ENCODE measurements around the gene PCYT1A. TPM values are rescaled to one million over a fixed set of nuclear protein-coding genes. Genes with fewer than 3 reads are reported as not detected.

PCYT1A gene
- total RNA-seq, 1 experiment from 2014 or later = 52.2 TPM

DNA sequence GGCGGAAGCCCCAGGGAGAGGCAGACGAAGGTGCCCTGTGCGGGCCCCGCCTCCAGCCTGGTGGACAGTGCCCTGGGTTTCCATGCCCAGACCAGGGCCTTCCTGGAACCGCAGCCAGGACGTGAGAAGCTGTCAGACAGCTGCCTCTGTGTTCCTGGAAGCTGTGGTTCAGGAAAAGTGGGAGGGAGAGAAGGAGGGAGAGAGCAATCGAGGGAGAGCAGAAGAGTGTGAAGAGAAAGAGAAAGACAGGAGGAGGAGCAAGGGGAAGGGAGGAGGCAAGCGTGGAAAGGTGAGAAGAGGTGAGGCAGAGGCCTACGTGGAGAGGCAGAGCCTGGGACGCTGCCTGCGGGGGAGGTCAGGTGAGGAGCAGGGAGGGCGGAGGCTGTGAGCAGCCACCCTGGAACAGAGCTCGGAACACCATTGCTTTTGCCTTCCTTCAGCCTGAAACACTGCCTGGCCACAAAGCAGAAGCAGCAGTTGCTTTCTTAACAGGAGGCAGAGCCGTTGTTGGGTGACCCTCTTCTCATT is 94.9 kb downstream of the PCYT1A start:
- Mint-ChIP-seq H3K4me1 (ENCODE audit: low read depth, unreplicated experiment) (no peaks in the 10 kb centered on the region), H3K27me3 (ENCODE audit: insufficient read depth, unreplicated experiment) (no peaks in the 10 kb centered on the region), H3K27ac (ENCODE audit: unreplicated experiment) (no peak overlapping the region), H3K9me3 (ENCODE audit: unreplicated experiment) (no peaks in the 10 kb centered on the region), H3K4me3 (ENCODE audit: unreplicated experiment) (no peak overlapping the region), H3K36me3 (ENCODE audit: insufficient read depth, unreplicated experiment) (no peaks in the 10 kb centered on the region)
- CTCF ChIA-PET = no interaction called here
- no peak for DNase-seq
- POLR2A ChIA-PET = no interaction called here
- Histone ChIP-seq H3K9me3 (no peaks in the 10 kb centered on the region), H3K4me1 (no peaks in the 10 kb centered on the region), H3K36me3 (ENCODE audit: control insufficient read depth, insufficient read depth, low read length) (no peaks in the 10 kb centered on the region), H3K4me3 (ENCODE audit: low read depth, low read length) (no peak overlapping the region), H3K27me3 (replicated peaks; ENCODE audit: control insufficient read depth, insufficient read depth, low read length) (no peaks in the 10 kb centered on the region)
- no TSS peak for BruUV-seq (replicated peaks)
- intact Hi-C loops (cut with micrococcal nuclease; ENCODE audit: unreplicated experiment) = no loop called here
- TF ChIP-seq, protein P1, sequence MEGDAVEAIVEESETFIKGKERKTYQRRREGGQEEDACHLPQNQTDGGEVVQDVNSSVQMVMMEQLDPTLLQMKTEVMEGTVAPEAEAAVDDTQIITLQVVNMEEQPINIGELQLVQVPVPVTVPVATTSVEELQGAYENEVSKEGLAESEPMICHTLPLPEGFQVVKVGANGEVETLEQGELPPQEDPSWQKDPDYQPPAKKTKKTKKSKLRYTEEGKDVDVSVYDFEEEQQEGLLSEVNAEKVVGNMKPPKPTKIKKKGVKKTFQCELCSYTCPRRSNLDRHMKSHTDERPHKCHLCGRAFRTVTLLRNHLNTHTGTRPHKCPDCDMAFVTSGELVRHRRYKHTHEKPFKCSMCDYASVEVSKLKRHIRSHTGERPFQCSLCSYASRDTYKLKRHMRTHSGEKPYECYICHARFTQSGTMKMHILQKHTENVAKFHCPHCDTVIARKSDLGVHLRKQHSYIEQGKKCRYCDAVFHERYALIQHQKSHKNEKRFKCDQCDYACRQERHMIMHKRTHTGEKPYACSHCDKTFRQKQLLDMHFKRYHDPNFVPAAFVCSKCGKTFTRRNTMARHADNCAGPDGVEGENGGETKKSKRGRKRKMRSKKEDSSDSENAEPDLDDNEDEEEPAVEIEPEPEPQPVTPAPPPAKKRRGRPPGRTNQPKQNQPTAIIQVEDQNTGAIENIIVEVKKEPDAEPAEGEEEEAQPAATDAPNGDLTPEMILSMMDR (IDR thresholded peaks at IDR 0.05; ENCODE audit: insufficient read depth in 1 of 2, low read depth in 1 of 2, low read length in 1 of 2, severe bottlenecking in 1 of 2, unreplicated experiment in 1 of 2) = no peak

- no peak for DNase-seq
- no peaks in the 10 kb centered on the region for H3K4me1 ChIP-seq
- H3K9me3 ChIP-seq = no peaks in the 10 kb centered on the region
- no peak overlapping the region for H3K4me3 ChIP-seq (ENCODE audit: low read depth, low read length)
- no peak overlapping the region for H3K27ac Mint-ChIP-seq (ENCODE audit: unreplicated experiment)
- no peaks in the 10 kb centered on the region for H3K4me1 Mint-ChIP-seq (ENCODE audit: low read depth, unreplicated experiment)
- BruUV-seq (replicated peaks) = no TSS peak
- intact Hi-C loops (cut with micrococcal nuclease; ENCODE audit: unreplicated experiment) = no loop called here
- H3K9me3 Mint-ChIP-seq (ENCODE audit: unreplicated experiment) = no peaks in the 10 kb centered on the region
- no peaks in the 10 kb centered on the region for H3K36me3 ChIP-seq (ENCODE audit: control insufficient read depth, insufficient read depth, low read length)
- H3K36me3 Mint-ChIP-seq (ENCODE audit: insufficient read depth, unreplicated experiment) = no peaks in the 10 kb centered on the region
- no peaks in the 10 kb centered on the region for H3K27me3 Mint-ChIP-seq (ENCODE audit: insufficient read depth, unreplicated experiment)
- H3K27me3 ChIP-seq (replicated peaks; ENCODE audit: control insufficient read depth, insufficient read depth, low read length) = no peaks in the 10 kb centered on the region
- H3K4me3 Mint-ChIP-seq (ENCODE audit: unreplicated experiment) = no peak overlapping the region
- CTCF ChIA-PET = no interaction called here
- POLR2A ChIA-PET = no interaction called here
- TF ChIP-seq, protein P1 (IDR thresholded peaks at IDR 0.05; ENCODE audit: insufficient read depth in 1 of 2, low read depth in 1 of 2, low read length in 1 of 2, severe bottlenecking in 1 of 2, unreplicated experiment in 1 of 2) = no peak
Measured at GRCh38 chr3:196192036-196192523, 95.4 kb downstream of the PCYT1A start.

DNA sequence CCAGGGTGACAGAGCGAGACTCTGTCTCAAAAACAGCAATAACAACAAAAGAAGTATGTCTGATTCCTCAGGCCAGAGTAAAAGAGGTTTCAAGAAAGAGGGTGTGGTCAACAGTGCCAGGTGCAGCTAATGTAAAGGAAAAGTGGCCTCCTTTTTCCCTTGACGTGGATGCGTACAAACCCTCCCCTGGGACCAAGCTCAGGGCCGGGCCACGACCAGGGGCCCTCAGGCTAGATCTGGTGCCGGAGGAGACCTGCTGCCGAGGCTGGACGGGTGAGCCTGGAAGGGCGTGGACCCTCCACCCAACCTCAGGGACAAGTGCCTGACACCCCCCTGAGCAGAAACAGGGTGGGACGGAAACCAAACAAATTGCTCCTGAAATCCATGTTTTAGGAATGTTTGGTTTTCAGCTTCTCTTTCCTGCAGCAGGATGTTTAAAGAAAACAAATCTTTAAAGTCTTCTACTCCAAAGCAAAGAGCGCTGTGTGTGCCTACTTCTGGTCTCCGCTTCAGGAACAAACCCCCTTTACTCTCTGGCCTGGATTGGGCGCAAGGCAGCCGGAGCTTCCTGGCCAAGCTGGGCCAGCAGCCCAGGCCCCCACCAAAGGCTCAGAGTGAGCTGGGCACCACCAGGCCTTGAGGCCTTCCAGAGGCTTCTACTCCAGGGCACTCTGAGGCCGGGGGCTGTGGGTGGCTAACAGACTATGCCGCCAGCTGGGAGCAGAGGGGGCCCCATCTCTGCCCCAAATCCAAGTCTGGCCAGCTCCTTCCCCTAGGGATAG is 97.8 kb downstream of the PCYT1A start:
- Mint-ChIP-seq H3K27ac (ENCODE audit: unreplicated experiment) (no peak overlapping the region), H3K4me3 (ENCODE audit: unreplicated experiment) (no peak overlapping the region)

More for the DNA sequence above, 97.8 kb downstream of the PCYT1A start:
- Histone ChIP-seq H3K4me3 (ENCODE audit: low read depth, low read length) (no peak overlapping the region), H3K36me3 (ENCODE audit: control insufficient read depth, insufficient read depth, low read length) (no peaks in the 10 kb centered on the region), H3K4me1 (no peaks in the 10 kb centered on the region), H3K9me3 (no peaks in the 10 kb centered on the region), H3K27me3 (replicated peaks; ENCODE audit: control insufficient read depth, insufficient read depth, low read length) (no peaks in the 10 kb centered on the region)
- DNase-seq = no peak
- Mint-ChIP-seq H3K36me3 (ENCODE audit: insufficient read depth, unreplicated experiment) (no peaks in the 10 kb centered on the region), H3K27me3 (ENCODE audit: insufficient read depth, unreplicated experiment) (no peaks in the 10 kb centered on the region), H3K9me3 (ENCODE audit: unreplicated experiment) (no peaks in the 10 kb centered on the region), H3K4me1 (ENCODE audit: low read depth, unreplicated experiment) (no peaks in the 10 kb centered on the region)
- ChIA-PET CTCF (no interaction called here), POLR2A (no interaction called here)
- BruUV-seq (replicated peaks) = no TSS peak
- TF ChIP-seq, protein P1 (IDR thresholded peaks at IDR 0.05; ENCODE audit: insufficient read depth in 1 of 2, low read depth in 1 of 2, low read length in 1 of 2, severe bottlenecking in 1 of 2, unreplicated experiment in 1 of 2) = no peak
- intact Hi-C loops (cut with micrococcal nuclease; ENCODE audit: unreplicated experiment) = no loop called here

Data from Caco-2 (cell line).